M059J (cell line): ENCODE results near the gene ACO1. TPM values are rescaled to one million over a fixed set of nuclear protein-coding genes. Genes with fewer than 3 reads are reported as not detected.

Experiments
- DNase-seq: peaks from one replicate; pipeline ENCODE4 v3.0.0-alpha.2; 2012; ENCODE audit warnings: low read depth
- total RNA-seq: library from RNA; depleted of rRNA; stranded (reverse); fragments of >200 nt; shearing (Covaris generic); gene quantifications from 2 replicates; pipeline ENCODE4 v1.2.3, GENCODE V29; 2014

The ACO1 gene
- total RNA-seq, 1 experiment from 2014 or later, result 40.5 TPM

DNA sequence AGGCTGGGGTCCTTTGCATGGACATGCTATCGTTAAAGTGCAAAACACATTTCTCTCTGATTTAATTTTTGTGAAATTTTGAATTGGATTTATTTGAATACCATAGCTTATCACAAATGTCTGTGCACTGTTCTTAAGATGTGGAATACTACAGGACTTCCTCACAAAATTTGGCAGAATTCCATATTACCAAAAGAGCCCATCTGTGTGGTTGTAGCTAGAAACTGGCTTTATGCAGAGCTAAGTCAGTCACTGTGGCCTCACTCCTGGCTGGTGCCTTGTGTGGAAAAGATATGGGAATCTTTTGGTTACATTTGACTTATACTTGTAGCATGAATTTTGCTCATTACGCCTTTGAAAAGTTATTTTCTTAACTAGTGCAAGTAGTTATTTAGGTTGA lies 35.5 kb downstream of the ACO1 start:
- no peak for DNase-seq

DNA sequence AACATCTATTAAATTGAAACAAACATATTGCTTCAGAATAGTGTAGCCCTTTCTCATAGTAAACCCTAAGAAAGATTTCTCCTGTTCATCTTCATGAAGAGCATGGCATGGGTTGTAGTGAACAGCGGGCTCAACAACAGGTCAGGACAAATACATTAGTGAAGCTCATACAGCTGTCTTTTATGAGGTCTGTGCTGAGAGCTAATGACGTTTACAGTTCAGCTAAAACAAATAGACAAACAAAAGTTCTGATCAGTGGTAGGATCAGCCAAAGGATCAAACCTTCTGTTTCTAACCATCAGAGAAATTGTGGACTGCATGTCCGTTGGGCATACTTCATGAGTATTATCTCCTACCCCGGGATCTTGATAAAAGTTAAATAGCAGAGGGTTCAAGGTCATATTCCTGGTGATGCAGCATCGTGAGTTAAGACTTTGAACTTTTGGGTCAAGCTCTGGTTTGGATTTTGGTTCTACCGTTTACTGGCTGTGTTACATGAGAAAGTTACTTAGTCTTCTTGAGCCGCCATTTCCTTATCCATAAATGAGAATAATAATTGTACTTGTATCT lies 37.9 kb downstream of the ACO1 start:
- no peak for DNase-seq

DNA sequence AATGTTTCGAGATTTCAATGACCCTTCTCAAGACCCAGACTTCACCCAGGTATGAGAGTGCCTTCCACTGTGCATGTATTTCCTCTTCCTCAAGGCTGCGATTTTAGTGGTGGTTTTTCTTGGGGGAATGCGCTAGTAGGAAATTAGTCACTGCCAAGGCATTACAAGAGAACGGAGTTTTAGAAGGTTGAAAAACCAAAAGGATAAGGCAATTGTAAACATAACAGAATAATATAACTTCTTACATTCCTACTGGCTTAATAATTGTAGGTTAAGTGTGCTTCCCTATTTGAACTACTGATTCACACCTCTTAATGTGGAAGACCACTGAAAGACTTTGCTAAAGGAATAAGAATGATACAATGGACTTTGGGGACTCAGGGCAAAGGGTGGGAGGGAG lies 38.9 kb downstream of the ACO1 start:
- peak; percentile 92 for DNase-seq

DNA sequence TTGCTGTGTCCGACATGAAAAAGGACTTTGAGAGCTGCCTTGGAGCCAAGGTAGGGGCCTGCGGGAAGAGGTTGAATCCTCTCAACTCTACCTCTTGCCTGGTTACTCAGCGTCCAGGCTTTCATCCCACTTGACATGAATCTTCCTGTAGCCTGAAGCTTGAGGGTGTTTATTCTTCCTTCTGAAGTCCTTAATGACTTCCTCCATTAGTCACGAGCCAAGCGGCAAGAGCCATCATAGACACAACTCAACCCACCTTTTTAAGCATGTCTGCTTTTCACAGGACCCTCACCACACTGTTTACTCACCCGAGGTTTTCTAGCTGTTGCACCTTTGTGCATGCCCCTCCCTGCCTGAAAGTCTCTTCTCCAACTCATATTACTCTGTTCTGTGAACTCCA lies 40.2 kb downstream of the ACO1 start:
- peak; percentile 97 for DNase-seq

DNA sequence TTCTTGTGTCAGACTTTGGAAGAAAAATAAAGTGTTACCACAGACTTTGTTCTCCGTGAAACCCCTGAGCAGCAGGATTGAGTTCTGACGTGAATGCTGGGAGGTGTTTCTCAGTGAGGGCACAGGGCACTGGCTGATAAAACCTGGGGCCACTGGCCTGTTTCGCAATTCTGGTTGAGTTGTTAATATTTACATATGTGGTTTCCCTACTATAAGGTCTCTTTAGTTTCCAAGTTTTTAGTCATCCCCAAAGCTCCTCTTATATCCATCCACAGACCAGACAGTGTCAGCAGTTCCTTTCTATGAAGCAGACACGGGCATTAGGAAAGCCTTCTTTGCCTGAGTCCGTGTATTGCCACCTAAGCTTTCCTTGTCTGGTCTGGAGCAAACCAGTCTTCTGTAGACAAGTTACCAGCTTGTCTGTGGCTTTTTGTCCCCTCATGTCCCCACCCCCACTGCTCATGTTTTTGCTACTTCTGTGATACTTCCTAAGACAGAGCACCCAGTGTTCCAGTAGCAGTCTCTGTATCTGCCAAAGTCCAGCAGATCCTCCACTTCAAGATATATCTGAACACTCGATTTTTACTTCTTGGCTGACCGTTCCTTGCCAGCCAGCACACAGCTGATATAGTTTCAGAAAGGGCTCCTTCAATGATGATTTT lies 42.0 kb downstream of the ACO1 start:
- peak; percentile 91 for DNase-seq

DNA sequence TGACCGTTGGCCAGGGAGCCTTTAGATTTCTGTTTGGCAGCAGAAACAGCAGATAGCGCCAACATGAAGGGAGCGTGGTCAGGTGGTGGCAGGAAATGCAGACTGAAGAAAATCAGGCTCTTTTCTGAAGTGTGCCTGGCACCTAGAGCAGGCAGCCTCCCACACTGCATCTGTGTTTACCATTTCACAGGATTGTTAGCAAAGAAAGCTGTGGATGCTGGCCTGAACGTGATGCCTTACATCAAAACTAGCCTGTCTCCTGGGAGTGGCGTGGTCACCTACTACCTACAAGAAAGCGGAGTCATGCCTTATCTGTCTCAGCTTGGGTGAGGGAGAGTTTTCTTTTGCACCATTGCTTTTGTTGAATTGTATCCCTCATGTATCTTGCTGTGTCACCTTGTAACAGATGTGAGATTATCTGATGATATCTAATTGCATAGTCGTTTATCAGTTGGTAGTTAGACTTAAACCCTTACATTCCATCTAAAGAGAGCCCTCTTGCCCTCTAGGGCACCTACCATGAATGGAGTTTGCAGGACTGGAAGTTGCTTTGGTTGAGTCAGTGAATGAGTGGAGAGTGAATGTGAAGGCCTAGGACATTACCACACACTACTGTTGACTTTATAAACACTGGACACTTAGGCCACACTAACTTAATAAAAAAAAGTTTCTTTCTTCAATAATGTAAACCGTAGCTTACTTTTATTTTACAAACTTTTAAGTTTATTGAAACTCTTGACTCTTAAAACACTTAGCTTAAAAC lies 42.8 kb downstream of the ACO1 start:
- DNase-seq, result peak; percentile 63

DNA sequence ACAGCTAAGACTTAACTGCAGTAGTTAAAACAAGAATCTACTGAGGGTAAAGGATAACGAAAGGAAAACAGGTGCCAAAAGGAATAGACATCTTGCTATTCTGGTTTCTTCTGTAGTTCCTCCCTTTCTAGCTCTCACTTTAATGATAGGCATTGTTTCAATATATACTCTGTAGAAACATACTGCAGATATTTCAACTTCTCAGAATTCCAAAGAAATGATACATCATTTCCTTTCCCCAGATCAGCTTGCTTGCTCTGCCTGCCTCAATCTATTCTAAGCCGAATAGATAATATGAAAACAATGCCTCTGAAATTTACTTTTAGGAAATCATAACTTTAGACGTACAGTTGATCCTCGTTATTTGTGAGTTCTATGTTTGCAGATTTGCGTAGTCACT lies 46.3 kb downstream of the ACO1 start:
- DNase-seq, result peak; percentile 42

DNA sequence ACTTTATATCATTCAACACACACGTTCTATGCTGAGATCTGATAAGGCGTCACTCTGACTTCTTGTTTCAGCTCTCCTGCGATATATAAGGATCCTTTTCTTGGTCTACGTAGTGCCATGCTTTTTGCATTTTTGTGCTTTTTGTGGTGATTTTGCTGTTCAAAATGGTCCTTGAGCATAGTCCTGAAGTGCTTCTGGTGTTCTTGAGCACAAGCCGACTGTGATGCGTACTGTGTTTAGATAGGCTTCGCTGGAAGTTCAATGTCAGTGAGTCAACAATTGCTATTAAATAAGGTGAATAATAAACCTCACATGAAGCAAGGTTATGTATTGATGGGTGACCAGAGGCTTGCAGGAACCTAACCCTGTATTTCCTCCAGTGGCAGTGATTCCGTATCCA lies 46.8 kb downstream of the ACO1 start:
- no peak for DNase-seq

DNA sequence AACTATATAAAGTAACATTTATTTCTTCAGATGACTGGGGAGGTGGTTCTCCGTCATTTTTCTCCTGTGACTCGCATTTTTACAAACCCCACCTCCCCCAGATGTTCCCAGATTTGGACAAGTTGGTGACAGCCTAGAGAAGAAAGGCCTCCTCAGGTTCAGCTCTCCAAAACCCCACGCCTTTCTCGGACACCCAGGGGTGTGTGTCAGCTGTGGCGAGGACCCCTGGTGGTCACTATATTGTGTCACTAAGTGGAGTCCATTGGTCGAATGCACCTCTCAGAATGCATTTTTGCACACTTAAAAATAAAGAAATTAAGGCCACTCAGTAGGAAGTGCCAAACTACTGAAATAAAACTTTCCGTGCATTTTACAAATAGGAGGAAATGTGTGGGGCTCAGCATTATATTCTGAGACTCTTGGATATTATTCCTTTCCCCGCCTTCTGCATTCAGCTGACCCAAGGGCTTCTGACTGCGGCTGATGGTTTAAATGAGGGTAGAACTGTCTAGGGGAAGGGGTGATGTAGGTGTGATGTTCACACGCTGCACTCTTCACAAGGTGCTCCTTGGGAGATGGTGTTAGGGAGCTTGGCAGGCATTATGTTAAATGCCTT lies 47.6 kb downstream of the ACO1 start:
- DNase-seq, result peak; percentile 66

DNA sequence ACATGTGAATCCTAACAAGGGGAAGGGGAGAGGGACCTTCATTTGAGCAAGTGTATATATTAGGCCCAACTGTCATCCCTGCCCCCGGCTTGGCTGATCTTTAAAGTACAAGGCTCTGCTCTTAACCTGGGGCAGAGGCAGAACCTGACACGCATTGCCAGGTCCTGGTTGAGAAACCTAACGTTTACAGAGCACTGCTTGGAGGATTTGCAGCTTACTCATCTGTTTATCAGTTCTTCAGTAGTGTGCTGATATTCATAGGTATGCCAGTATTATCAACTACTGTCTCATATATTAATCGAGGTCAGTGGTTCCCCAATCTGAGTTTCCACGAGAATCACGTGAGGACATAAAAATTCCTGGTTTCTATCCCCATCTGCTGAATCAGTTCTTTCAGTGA lies 50.4 kb downstream of the ACO1 start:
- DNase-seq, result no peak

DNA sequence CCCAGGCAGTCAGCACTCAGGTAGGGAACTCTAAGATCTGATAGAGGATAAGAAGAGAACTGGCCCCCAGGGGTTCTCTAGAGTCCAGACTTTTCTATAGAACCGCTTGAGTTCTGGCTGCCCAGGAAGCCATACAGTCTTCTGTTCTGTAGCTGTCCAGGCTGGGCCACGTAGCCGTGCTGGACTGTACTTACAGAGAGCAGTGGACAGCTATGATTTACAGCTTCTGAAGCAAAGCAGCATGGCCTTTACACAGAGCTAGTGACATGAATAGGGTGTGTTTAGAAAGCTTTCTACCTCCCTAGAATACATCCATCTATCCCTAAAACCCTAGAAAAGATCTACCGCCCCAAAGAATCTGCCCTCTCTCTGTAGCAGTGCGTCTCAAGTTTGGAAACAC lies 57.2 kb downstream of the ACO1 start:
- DNase-seq, result no peak

DNA sequence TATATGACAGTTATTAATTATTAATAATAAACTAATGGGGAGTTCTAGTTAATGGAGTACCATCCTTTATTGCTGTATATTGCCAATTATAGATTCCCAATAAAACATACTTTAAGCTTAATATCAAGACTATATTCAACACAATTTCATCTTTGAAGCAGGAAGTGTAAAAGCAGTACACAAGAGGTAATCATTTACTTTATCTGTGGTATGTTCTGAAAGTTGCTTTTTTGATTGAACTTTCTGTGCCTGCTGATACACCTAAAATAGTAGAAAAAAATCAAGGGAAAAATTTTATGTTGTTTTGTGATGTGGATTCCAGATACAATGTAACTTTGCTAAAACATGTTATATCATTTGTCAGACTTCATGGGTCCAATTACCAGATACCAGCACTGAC lies 58.0 kb downstream of the ACO1 start:
- DNase-seq, result no peak

DNA sequence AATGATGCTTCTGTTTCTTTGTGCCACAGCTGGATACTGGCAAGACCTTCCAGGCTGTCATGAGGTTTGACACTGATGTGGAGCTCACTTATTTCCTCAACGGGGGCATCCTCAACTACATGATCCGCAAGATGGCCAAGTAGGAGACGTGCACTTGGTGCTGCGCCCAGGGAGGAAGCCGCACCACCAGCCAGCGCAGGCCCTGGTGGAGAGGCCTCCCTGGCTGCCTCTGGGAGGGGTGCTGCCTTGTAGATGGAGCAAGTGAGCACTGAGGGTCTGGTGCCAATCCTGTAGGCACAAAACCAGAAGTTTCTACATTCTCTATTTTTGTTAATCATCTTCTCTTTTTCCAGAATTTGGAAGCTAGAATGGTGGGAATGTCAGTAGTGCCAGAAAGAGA lies 65.5 kb downstream of the ACO1 start:
- no peak for DNase-seq

DNA sequence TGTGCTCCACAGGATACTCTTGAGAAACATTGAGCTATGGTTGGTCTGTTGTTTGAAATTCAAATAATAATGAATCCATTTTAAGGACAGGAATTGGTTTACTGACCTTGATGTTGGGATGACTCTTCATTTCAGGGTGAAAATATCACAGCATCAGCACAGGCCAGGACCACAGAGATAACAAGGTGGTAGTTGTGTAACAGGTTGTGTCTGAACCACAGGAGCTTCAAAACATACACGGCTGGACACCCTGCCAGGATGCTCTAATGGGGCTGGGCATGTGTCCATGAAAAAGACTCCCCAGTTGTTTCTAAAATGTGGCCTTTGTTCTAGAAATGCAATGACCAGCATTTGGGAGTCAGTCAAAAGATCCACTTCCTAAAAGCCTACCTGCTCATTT lies 69.8 kb downstream of the ACO1 start:
- no peak for DNase-seq

DNA sequence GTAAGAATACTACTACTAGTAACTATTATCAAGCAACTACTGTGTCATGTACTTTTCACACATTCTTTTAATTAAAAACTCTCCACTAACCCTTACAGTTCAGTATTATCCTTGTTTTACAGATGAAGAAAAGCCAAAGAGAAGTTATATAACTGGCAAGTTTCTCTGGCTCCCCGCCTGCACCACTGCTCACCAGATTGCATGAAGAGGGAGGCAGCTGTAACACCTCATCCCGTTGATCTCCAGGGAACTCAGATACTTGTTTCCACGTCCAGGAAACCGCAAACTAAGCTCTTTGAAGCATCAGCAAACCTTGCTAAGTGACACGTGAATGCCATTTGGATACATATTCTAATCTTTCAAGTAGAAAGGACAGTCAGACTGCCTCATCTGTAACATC lies 71.3 kb downstream of the ACO1 start:
- DNase-seq, result no peak

DNA sequence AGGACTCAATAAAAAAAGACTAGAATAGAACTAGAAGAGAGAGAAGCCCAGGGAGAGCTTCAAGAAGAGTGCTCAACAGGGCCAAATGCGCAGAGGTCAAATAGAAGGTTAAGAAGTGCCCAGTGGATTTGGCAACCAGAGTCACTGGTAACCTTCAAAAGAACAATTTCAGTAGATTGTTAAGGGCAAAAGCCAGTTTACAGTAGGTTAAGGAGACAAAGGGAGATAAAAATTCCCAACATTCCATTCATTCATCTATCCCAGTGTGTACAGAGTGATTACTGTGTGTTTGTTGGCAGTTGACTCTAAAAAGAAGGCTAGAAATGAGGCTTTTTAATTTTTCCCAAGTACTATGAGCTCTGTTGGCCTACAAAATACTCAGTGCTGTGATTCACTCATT lies 72.1 kb downstream of the ACO1 start:
- DNase-seq, result no peak

DNA sequence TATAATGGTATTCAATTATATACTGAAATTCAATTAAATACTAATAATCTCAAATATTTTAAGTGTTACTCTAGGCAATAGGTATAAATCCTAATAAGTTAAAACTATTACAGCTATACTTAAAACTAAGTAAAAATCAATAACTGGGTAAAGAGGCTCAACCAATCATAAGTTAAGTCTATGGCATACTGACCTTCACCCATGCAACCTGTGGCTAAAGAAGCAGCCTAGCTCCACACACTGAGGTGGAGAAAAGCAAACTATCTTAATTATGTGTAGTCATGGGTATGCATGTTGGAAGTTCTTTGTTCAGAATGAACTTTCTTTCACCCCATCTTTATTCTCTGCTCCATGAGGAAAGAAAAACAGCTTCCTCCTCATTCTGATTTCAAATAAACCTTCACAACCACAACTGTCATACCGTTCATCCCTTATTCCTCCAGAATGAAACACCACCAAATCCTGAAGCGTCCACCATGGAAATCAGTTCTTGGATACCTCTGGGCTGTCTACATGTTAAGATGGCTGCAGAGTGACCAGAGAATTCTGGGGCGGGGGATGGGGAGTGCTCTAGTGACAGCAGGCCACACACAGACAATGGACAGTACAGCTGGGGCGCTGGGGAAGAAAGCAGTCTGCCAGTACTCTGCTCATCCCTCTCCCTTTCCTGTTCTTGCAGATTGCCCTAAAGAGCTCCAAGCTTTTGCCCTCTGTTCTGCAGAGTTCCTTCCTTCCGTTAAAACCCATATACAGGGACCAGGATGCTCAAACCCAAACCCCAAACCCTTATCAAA lies 79.3 kb downstream of the ACO1 start:
- no peak for DNase-seq

DNA sequence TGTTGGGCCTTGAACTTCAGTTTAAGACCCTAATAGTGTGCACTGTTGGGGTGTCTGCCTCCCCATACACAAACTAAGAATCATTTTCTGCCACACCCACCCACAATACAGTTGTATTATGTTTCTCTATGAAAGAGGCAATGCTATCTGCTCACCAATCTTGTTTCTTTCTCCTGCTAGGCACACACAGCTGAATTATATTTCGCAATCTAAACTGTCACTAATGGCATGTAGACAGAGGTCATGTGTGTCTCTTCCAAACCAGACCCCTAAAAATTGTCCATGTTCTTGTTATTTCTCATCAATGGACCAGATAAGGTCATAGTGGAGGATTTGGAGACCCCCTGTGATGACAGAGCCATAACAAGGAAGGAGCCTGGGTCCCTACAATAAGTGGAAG lies 84.3 kb downstream of the ACO1 start:
- DNase-seq, result no peak

DNA sequence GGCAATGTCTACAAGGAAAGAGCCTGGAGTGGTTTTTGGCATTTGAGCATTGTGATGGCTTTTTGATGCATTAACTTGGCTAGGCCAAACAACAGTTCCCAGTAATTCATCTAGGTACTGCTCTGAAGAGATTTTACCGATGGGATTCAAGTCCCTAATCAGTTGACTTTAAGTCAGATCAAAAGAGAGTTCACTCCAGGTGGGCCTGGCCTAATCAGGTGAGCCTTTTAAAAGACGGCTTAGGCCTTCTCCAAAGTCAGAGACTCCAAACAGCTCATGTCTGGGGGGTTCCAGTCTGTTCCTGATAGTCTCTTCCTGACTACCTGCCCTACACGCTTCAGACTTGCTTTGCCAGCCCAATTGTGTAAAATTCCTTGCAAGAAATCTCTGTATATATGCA lies 87.9 kb downstream of the ACO1 start:
- no peak for DNase-seq

DNA sequence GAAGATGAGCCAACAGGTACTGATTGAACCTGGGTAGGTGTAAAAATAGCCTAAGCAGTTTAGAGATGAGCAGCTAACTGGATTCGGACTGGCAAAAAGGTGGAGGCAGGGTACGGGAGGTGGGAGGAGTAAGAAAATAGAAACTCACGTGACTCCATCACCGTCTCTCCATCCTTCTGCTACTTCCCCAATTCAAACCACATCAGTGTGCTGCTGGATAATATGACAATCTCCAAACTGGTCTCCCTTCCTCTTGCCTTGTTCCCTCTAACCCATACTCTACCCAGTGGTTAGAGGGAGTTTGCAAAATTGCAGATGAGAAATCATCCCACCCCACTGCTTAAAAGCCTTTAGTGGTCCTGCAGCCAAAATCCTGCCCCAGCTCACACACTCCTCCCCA lies 98.9 kb downstream of the ACO1 start:
- no peak for DNase-seq

DNA sequence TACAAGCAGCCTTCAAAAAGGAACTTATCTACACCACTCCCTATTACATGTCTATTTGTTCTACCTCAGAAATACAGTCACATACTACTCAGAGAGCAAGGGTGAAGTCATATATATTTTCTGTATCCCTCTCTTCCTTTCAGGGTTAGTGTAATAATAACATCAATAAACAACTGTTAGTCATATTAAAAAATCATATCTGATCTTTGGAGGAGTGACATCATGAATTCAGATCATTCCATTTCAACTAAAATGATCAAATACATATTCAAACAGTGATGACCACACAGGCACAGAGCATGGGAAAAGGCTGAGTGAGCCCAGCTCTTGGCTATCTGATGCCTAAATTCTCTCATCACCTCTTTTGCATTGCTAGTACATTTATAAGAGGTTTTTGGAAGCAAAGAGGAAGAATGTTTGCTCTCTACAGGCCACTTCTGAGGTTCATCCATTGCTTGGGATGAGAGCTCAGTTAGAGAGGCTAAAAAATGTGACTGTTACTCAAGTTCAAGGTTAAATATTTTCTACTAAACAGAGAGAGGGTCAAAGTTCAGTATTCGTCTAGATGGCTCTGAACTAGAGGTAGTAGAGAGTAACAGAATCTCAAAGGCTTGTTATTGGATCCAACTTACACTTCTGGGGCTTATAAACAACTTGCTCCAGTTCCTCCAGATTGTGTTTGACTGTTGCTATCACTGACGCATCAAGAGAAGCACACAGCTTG lies 102.6 kb downstream of the ACO1 start:
- DNase-seq, result no peak
